GM13976 (cell line): ENCODE measurements around the gene CFL1.

Experiments
- DNase-seq: peaks from one replicate; pipeline ENCODE4 v3.0.0; 2012; ENCODE audit warnings: low spot score
- in situ Hi-C: fragments of 300-500 bp; cut with MboI; formaldehyde crosslinking; loops from one replicate; pipeline ENCODE4 v1.12.0; 2022; ENCODE audit warnings: low sequenced_read_pairs, mixed read lengths, inconsistent platforms; ENCODE audit not compliant: unreplicated experiment
- TF ChIP-seq, protein P1 (sequence below): IDR thresholded peaks from 2 replicates; pipeline ENCODE4 v1.5.1; 2012; ENCODE audit warnings: borderline replicate concordance, mild to moderate bottlenecking; ENCODE audit not compliant: insufficient read depth; ENCODE audit errors: extremely low read depth, missing control alignments, control extremely low read depth

CFL1 gene

DNA sequence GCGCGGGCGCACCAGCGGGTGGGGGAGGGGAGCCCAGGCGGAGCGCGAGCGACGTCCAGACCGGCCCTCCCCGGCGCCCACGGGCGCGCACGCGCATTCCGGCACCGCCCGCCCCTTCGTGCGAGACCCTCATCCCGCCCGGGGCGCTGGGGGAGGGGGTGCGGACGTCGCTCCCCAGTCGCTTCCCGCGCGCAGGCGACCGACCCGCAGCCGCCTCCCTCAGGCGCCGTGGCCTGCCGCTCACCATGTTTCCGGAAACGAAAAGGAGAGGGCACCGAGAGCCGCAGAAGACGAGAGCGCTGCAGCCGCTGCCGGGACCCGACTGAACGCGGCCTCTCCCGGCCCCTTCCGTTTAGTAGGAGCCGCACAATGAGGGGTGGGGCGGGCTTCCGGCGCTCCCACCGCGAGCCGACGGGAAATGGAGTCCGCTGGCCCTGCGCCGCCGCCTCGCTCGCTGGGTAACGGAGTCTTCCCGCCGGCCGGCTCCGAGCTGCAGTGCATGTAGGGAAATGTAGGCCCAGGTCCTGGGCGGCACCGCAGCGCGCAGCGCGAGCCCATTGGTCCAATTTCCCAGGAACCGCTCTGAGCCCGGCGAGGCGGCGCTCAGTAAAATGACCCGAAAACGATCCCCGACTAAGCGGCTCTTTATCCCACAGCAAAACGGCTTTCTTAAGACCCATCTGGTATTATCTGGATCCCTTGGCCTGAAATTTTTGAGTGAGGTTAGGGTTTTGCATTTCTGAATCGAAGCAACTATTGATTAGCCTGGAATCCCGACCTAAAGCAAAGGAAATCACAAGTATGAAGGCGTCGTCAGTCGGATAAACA lies at the start of gene CFL1:
Gene CFL1, minus strand, starts transcription at position 328 of the 828 bp plus-strand sequence. Its CDS starts 81 bp downstream, at position 247.
- TF ChIP-seq, protein P1, sequence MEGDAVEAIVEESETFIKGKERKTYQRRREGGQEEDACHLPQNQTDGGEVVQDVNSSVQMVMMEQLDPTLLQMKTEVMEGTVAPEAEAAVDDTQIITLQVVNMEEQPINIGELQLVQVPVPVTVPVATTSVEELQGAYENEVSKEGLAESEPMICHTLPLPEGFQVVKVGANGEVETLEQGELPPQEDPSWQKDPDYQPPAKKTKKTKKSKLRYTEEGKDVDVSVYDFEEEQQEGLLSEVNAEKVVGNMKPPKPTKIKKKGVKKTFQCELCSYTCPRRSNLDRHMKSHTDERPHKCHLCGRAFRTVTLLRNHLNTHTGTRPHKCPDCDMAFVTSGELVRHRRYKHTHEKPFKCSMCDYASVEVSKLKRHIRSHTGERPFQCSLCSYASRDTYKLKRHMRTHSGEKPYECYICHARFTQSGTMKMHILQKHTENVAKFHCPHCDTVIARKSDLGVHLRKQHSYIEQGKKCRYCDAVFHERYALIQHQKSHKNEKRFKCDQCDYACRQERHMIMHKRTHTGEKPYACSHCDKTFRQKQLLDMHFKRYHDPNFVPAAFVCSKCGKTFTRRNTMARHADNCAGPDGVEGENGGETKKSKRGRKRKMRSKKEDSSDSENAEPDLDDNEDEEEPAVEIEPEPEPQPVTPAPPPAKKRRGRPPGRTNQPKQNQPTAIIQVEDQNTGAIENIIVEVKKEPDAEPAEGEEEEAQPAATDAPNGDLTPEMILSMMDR: no peak
- DNase-seq: peak; percentile 92
- in situ Hi-C loops: no loop called here

GRCh38 chr11:65906602-65907001 lies 48.6 kb upstream of the CFL1 start:
- in situ Hi-C loops: no loop called here
- no peak for DNase-seq
- TF ChIP-seq, protein P1: no peak

DNA sequence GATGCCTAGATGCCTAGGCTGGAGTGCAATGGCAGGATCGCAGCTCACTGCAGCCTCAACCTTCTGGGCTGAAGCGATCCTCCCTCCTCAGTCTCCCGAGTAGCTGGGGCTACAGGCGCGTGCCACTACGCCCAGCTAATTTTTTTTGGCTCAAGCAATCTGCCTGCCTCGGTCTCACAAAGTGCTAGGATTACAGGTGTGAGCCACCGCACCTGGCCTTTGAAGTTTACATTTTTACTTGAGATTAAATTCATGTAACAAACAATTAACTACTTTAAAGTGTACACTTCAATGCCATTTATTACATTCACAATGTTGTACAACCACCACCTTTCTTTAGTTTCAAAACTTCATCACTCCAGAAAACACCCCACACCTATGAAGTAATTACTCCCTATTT lies 45.7 kb upstream of the CFL1 start:
- no peak for DNase-seq
- in situ Hi-C loops: no loop called here
- TF ChIP-seq, protein P1: no peak

- in situ Hi-C loops: no loop called here
- DNase-seq: no peak
- TF ChIP-seq, protein P1: no peak
Measured at GRCh38 chr11:65903068-65903481, 45.1 kb upstream of the CFL1 start.

- TF ChIP-seq, protein P1: no peak
- in situ Hi-C loops: no loop called here
Measured at GRCh38 chr11:65900899-65901180, 42.9 kb upstream of the CFL1 start.

DNA sequence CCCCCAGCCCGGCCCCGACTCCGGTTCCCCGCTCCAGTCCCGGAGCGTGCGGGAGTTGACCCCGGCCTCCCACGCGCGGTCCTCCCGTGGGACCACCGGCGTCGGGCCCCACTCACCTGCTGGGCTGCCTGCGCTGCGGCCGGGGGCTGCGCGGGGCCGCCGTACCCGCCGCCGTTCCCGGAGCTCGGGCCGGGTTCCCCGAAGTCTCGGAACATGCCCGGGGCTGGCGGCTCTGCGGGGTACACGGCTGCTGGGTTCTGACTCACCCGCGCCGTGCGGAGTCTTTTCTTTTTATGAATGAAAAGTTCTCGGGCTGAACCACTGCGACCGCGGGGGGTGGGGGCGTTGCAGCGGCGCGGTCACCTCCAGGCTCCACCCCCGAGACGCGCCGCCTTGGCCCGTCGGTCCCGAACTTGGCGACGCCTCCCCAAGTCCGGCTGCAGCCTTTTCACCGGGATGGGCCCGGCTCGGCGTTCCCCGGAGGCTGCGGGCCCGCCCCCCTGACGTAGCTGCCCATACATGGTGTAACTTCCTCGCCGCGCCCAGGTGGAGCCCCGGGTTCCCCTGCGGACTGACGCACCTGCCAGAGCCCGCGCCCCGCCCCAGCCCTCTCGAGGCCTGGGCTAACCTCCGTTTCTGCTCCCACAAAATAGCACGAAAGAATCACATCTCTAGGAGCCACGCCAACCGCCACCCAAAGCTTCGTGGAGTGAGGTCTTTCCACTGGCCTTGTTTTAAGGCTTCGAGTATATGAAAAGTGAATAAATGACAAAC lies 42.3 kb upstream of the CFL1 start, which contains the start of gene FOSL1:
Gene FOSL1, minus strand, starts transcription at position 264 of the 774 bp plus-strand sequence. Its CDS starts 49 bp downstream, at position 215.
- in situ Hi-C loops: no loop called here
- DNase-seq: peak; percentile 93
- TF ChIP-seq, protein P1: no peak

More at GRCh38 chr11:65900899-65901180, 42.9 kb upstream of the CFL1 start:
- DNase-seq: no peak
